ENCODE measurements around the gene KITLG. TPM values are rescaled to one million over a fixed set of nuclear protein-coding genes. Genes with fewer than 3 reads are reported as not detected.

KITLG gene
- total RNA-seq, 1 experiment from 2014 or later: 11.7 TPM

- Histone ChIP-seq H2BK15ac (ENCODE audit: low read depth, low read length) (no peak overlapping the region; the same call in 1 of the 2 replicates), H3K23me2 (ENCODE audit: insufficient read length, low read depth, low read length, poor library complexity, severe bottlenecking) (no peaks in the 10 kb centered on the region), H3K9ac (ENCODE audit: extremely low read depth, insufficient read length, low read length) (no peak overlapping the region), H2AK5ac (ENCODE audit: insufficient read length, low read length) (no peak overlapping the region), H4K5ac (ENCODE audit: insufficient read length, low read depth, low read length) (no peak overlapping the region), H3K4me1 (ENCODE audit: insufficient read depth, low read length) (no peaks in the 10 kb centered on the region), H2BK120ac (ENCODE audit: low read depth, low read length, poor library complexity, severe bottlenecking) (no peak overlapping the region), H3K9me3 (ENCODE audit: control insufficient read depth, low read depth, low read length) (no peaks in the 10 kb centered on the region), H3K79me2 (ENCODE audit: insufficient read depth, low read length) (no peaks in the 10 kb centered on the region), H3K14ac (ENCODE audit: insufficient read depth, low read length) (no peak overlapping the region), H4K8ac (replicated peaks; ENCODE audit: insufficient read length, low read depth, low read length) (no peak overlapping the region), H3K18ac (ENCODE audit: insufficient read length, low read depth, low read length) (no peak overlapping the region), H4K91ac (ENCODE audit: insufficient read length, low read depth, low read length) (no peak overlapping the region), H3K27ac (ENCODE audit: insufficient read length, low read depth, low read length) (no peak overlapping the region), H3T11ph (ENCODE audit: low read length) (no peak overlapping the region), H3K4me2 (ENCODE audit: insufficient read depth, insufficient read length, low read length) (no peak overlapping the region), H3K79me1 (ENCODE audit: insufficient read depth, low read depth, low read length, poor library complexity, severe bottlenecking) (no peaks in the 10 kb centered on the region), H2BK12ac (ENCODE audit: insufficient read length, low read depth, low read length) (no peak overlapping the region), H2BK5ac (ENCODE audit: insufficient read length, low read length) (no peak overlapping the region), H4K20me1 (ENCODE audit: control insufficient read depth, insufficient read depth, insufficient read length) (no peaks in the 10 kb centered on the region), H3K27me3 (ENCODE audit: insufficient read depth, low read length) (no peaks in the 10 kb centered on the region), H2AFZ (ENCODE audit: low read length) (no peak overlapping the region), H3K23ac (ENCODE audit: insufficient read length, low read depth, low read length) (no peak overlapping the region), H2BK20ac (ENCODE audit: low read depth, low read length, poor library complexity, severe bottlenecking) (no peak overlapping the region), H3K56ac (ENCODE audit: insufficient read length, low read depth, low read length) (no peak overlapping the region), H3K4ac (ENCODE audit: low read depth, low read length) (no peak overlapping the region)
- Mint-ChIP-seq H3K27ac (no peak overlapping the region), H3K4me1 (peaks cover 12% of the 10 kb centered on the region in 2 experiments), H3K4me3 (no peak overlapping the region), H3K27me3 (ENCODE audit: low read depth) (no peaks in the 10 kb centered on the region), H3K36me3 (ENCODE audit: insufficient read depth in 1 of 3, low read depth in 3 of 3) (peaks cover 0 to 4% (median 0%) of the 10 kb centered on the region in 3 experiments; a peak in 1 of 7 replicates), H3K9me3 (no peaks in the 10 kb centered on the region)
- no peak for DNase-seq
- TF ChIP-seq CTCF (conservative IDR thresholded peaks at IDR 0.05): no peak
- WGBS (ENCODE audit: extremely low coverage, insufficient read length, low lambda C conversion rate): no CpG with 5 or more reads among the region's 1 CpG
Observed at GRCh38 chr12:88450136-88450535, 130.1 kb downstream of the KITLG start.

All from H9 (cell line).